ENCODE measurements around the gene MOGAT3.

DNA sequence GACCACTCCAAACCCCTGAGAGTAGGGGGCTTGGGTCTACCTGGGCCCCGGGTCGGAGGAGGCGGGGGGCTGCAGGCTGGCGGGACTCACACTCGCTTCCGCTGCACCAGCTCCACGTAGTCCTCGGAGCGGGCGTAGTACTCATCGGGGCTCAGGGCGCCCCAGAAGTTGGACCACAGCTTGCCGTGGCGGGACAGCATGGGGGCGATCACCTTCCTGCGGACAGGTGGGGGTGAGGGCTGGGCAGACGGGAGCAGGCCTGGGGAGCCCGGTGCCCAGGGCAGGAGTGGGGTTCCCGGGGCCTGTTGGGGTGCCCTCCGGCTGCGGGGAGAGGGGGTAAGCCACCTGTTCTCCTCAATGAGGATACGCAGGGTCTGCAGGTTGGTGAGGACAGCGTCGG, 10.7 kb upstream of the MOGAT3 start:
- TF ChIP-seq, protein P1, sequence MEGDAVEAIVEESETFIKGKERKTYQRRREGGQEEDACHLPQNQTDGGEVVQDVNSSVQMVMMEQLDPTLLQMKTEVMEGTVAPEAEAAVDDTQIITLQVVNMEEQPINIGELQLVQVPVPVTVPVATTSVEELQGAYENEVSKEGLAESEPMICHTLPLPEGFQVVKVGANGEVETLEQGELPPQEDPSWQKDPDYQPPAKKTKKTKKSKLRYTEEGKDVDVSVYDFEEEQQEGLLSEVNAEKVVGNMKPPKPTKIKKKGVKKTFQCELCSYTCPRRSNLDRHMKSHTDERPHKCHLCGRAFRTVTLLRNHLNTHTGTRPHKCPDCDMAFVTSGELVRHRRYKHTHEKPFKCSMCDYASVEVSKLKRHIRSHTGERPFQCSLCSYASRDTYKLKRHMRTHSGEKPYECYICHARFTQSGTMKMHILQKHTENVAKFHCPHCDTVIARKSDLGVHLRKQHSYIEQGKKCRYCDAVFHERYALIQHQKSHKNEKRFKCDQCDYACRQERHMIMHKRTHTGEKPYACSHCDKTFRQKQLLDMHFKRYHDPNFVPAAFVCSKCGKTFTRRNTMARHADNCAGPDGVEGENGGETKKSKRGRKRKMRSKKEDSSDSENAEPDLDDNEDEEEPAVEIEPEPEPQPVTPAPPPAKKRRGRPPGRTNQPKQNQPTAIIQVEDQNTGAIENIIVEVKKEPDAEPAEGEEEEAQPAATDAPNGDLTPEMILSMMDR (IDR thresholded peaks at IDR 0.05) = no peak
- TF ChIP-seq POLR2AphosphoS5 (IDR thresholded peaks at IDR 0.05) = no peak
